Osteoblast (primary cell): ENCODE data around the gene ALCAM. TPM values are rescaled to one million over a fixed set of nuclear protein-coding genes. Genes with fewer than 3 reads are reported as not detected.

Source experiments
- DNase-seq: peaks from one replicate; pipeline ENCODE4 v3.0.0; 2011; ENCODE audit warnings: low spot score, mixed read lengths; ENCODE audit not compliant: insufficient read length; ENCODE audit errors: missing footprints
- H2AFZ ChIP-seq: 2 replicates; pipeline ENCODE4 v1.6.0; 2011; ENCODE audit warnings: mild to moderate bottlenecking, low read length
- H3K27ac ChIP-seq: 2 replicates; pipeline ENCODE4 v1.5.1; 2011; ENCODE audit warnings: mild to moderate bottlenecking, low read depth, low read length, moderate library complexity
- H3K27me3 ChIP-seq: 2 replicates; pipeline ENCODE4 v1.6.0; 2012; ENCODE audit warnings: mild to moderate bottlenecking, control low read depth, inconsistent platforms, low read length, moderate library complexity; ENCODE audit not compliant: insufficient read depth
- H3K36me3 ChIP-seq: 2 replicates; pipeline ENCODE4 v1.5.1; 2011; ENCODE audit warnings: mild to moderate bottlenecking, low read length, control low read depth, moderate library complexity; ENCODE audit not compliant: insufficient read depth
- H3K4me1 ChIP-seq: 2 replicates; pipeline ENCODE4 v1.5.1; 2011; ENCODE audit warnings: mild to moderate bottlenecking, low read length, control low read depth, moderate library complexity; ENCODE audit not compliant: insufficient read depth
- H3K4me2 ChIP-seq: 2 replicates; pipeline ENCODE4 v1.6.0; 2011; ENCODE audit warnings: mild to moderate bottlenecking, low read length; ENCODE audit not compliant: insufficient read depth
- H3K4me3 ChIP-seq: fragments of 200-600 bp; sonication (generic); 3 replicates; pipeline ENCODE4 v1.5.1; 2012; ENCODE audit warnings: mild to moderate bottlenecking, low read length, inconsistent platforms; ENCODE audit not compliant: insufficient read depth
- H3K79me2 ChIP-seq: 2 replicates; pipeline ENCODE4 v1.6.0; 2012; ENCODE audit warnings: mild to moderate bottlenecking, low read length, control low read depth, inconsistent platforms; ENCODE audit not compliant: insufficient read depth
- H3K9me3 ChIP-seq: 2 replicates; pipeline ENCODE4 v1.5.1; 2011; ENCODE audit warnings: low read depth, low read length, control low read depth
- H4K20me1 ChIP-seq: 2 replicates; pipeline ENCODE4 v1.6.0; 2012; ENCODE audit warnings: mild to moderate bottlenecking, low read length, control low read depth; ENCODE audit not compliant: insufficient read depth
- CTCF ChIP-seq: IDR thresholded peaks from 2 replicates; pipeline ENCODE4 v1.5.1; 2011; ENCODE audit warnings: mild to moderate bottlenecking, low read depth, low read length, moderate library complexity; ENCODE audit errors: extremely low read depth
- total RNA-seq: library from RNA; depleted of rRNA; stranded (reverse); fragments of >200 nt; gene quantifications from 2 replicates; pipeline ENCODE4 v1.2.3, GENCODE V29; 2012

The ALCAM gene
- total RNA-seq: 178 and 276 TPM in 2 replicates

- Histone ChIP-seq H3K4me3 (peak within 1 kb of the TSS; percentile 83), H3K27me3 (no peaks in the 10 kb centered on the region), H3K27ac (peak within 1 kb of the TSS; percentile 96), H3K79me2 (peaks cover 48% of the 10 kb centered on the region), H3K36me3 (no peaks in the 10 kb centered on the region), H4K20me1 (no peaks in the 10 kb centered on the region), H3K4me1 (peaks cover 43% of the 10 kb centered on the region), H3K9me3 (no peaks in the 10 kb centered on the region), H2AFZ (peak within 1 kb of the TSS; percentile 90), H3K4me2 (peak within 1 kb of the TSS; percentile 99)
- TF ChIP-seq CTCF: peak; percentile 70
- DNase-seq: peak; percentile 94
Observed at GRCh38 chr3:105366326-105367062, at the start of gene ALCAM. Gene ALCAM (plus strand): TSS chr3:105366909.

GRCh38 chr3:105317841-105318240 is 48.9 kb upstream of the ALCAM start:
- no peaks in the 10 kb centered on the region for H3K36me3 ChIP-seq
- no peaks in the 10 kb centered on the region for H3K4me1 ChIP-seq
- H4K20me1 ChIP-seq: no peaks in the 10 kb centered on the region
- H3K79me2 ChIP-seq: no peaks in the 10 kb centered on the region
- no peak for TF ChIP-seq CTCF
- H3K9me3 ChIP-seq: no peaks in the 10 kb centered on the region
- H3K4me2 ChIP-seq: no peak overlapping the region
- no peak for DNase-seq
- H3K27me3 ChIP-seq: no peaks in the 10 kb centered on the region
- H2AFZ ChIP-seq: no peak overlapping the region
- H3K4me3 ChIP-seq: no peak overlapping the region
- H3K27ac ChIP-seq: no peak overlapping the region

- Histone ChIP-seq H3K9me3 (no peaks in the 10 kb centered on the region), H3K4me1 (no peaks in the 10 kb centered on the region), H3K4me3 (no peak overlapping the region), H3K79me2 (no peaks in the 10 kb centered on the region), H3K4me2 (no peak overlapping the region), H4K20me1 (no peaks in the 10 kb centered on the region), H3K36me3 (no peaks in the 10 kb centered on the region), H3K27ac (no peak overlapping the region), H3K27me3 (no peaks in the 10 kb centered on the region), H2AFZ (no peak overlapping the region)
- no peak for TF ChIP-seq CTCF
- no peak for DNase-seq
Observed at GRCh38 chr3:105322570-105323273, 44.0 kb upstream of the ALCAM start.

GRCh38 chr3:105323274-105323599 is 43.5 kb upstream of the ALCAM start:
- H3K79me2 ChIP-seq: no peaks in the 10 kb centered on the region
- H3K27ac ChIP-seq: no peak overlapping the region
- no peaks in the 10 kb centered on the region for H3K4me1 ChIP-seq
- no peaks in the 10 kb centered on the region for H3K36me3 ChIP-seq
- no peaks in the 10 kb centered on the region for H4K20me1 ChIP-seq
- TF ChIP-seq CTCF: no peak
- no peak overlapping the region for H3K4me3 ChIP-seq
- no peaks in the 10 kb centered on the region for H3K27me3 ChIP-seq
- no peaks in the 10 kb centered on the region for H3K9me3 ChIP-seq
- no peak overlapping the region for H2AFZ ChIP-seq
- H3K4me2 ChIP-seq: no peak overlapping the region
- DNase-seq: no peak
